Liver (tissue), 9 donors: Measurements from ENCODE around the gene MRS2. TPM values are rescaled to one million over a fixed set of nuclear protein-coding genes. Genes with fewer than 3 reads are reported as not detected.

Experiments used
- DNase-seq: peaks from one replicate; pipeline ENCODE4 v3.0.0-alpha.2; 2017; ENCODE audit warnings: low spot score
- H3K27ac ChIP-seq, 2 donors: one replicate each; pipeline ENCODE4 v1.7.0; 2013; ENCODE audit warnings: inconsistent platforms in 2 of 2, low read length in 2 of 2, control low read depth in 1 of 2, low read depth in 1 of 2, mild to moderate bottlenecking in 1 of 2
- H3K27me3 ChIP-seq, 4 donors: one replicate each; pipeline versions ENCODE4 v1.6.1 to v1.7.0; 2013; ENCODE audit warnings: low read length in 3 of 4, inconsistent platforms in 1 of 4, mild to moderate bottlenecking in 1 of 4, moderate library complexity in 1 of 4; ENCODE audit not compliant: control insufficient read depth in 4 of 4, insufficient read depth in 4 of 4
- H3K36me3 ChIP-seq, 4 donors: one replicate each; pipeline versions ENCODE4 v1.6.1 to v1.7.0; 2013; ENCODE audit warnings: low read length in 3 of 4, mild to moderate bottlenecking in 3 of 4, low read depth in 1 of 4, moderate library complexity in 1 of 4; ENCODE audit not compliant: control insufficient read depth in 4 of 4, insufficient read depth in 3 of 4
- H3K4me1 ChIP-seq, 4 donors: one replicate each; pipeline versions ENCODE4 v1.6.1 to v1.7.0; 2013; ENCODE audit warnings: low read length in 3 of 4, mild to moderate bottlenecking in 3 of 4, moderate library complexity in 1 of 4; ENCODE audit not compliant: control insufficient read depth in 4 of 4, insufficient read depth in 4 of 4
- H3K4me3 ChIP-seq, 3 donors: one replicate each; pipeline versions ENCODE4 v1.6.1 to v1.7.0; 2013; ENCODE audit warnings: low read length in 3 of 3, control low read depth in 1 of 3, low read depth in 1 of 3, mild to moderate bottlenecking in 1 of 3
- H3K9ac ChIP-seq, 2 donors: one replicate each; pipeline ENCODE4 v1.7.0; 2013; ENCODE audit warnings: low read length in 2 of 2, mild to moderate bottlenecking in 2 of 2, moderate library complexity in 2 of 2, control low read depth in 1 of 2, low read depth in 1 of 2
- H3K9me3 ChIP-seq, 4 donors: one replicate each; pipeline versions ENCODE4 v1.6.1 to v1.7.0; 2013; ENCODE audit warnings: low read length in 3 of 4; ENCODE audit not compliant: control insufficient read depth in 4 of 4
- EGR1 ChIP-seq, 2 donors: IDR thresholded peaks; 2 replicates each; pipeline ENCODE4 v1.6.1; 2016 to 2018; ENCODE audit warnings: antibody characterized with exemption in 2 of 2, low read depth in 2 of 2
- FOXA1 ChIP-seq: IDR thresholded peaks from 2 replicates; pipeline ENCODE4 v1.6.1; 2016; ENCODE audit warnings: antibody characterized with exemption
- FOXA2 ChIP-seq: IDR thresholded peaks from 2 replicates; pipeline ENCODE4 v1.6.1; 2016; ENCODE audit warnings: antibody characterized with exemption
- GABPA ChIP-seq, 2 donors: IDR thresholded peaks in 1 of 2; conservative IDR thresholded peaks in 1 of 2; 2 replicates each; pipeline ENCODE4 v1.6.1; 2016; ENCODE audit warnings: antibody characterized with exemption in 2 of 2, mild to moderate bottlenecking in 1 of 2, moderate library complexity in 1 of 2
- HNF4A ChIP-seq, 2 donors: conservative IDR thresholded peaks; 2 replicates each; pipeline ENCODE4 v1.6.1; 2016; ENCODE audit warnings: antibody characterized with exemption in 2 of 2, mild to moderate bottlenecking in 2 of 2
- JUND ChIP-seq, 2 donors: IDR thresholded peaks; 2 replicates each; pipeline ENCODE4 v1.6.1; 2016; ENCODE audit warnings: antibody characterized with exemption in 2 of 2
- NR2F2 ChIP-seq: IDR thresholded peaks from 2 replicates; pipeline ENCODE4 v1.6.1; 2016; ENCODE audit warnings: antibody characterized with exemption
- RAD21 ChIP-seq, 2 donors: IDR thresholded peaks; 2 replicates each; pipeline ENCODE4 v1.6.1; 2016; ENCODE audit warnings: antibody characterized with exemption in 2 of 2, mild to moderate bottlenecking in 2 of 2
- RXRA ChIP-seq, 2 donors: IDR thresholded peaks; 2 replicates each; pipeline ENCODE4 v1.6.1; 2017 to 2018; ENCODE audit warnings: antibody characterized with exemption in 2 of 2, mild to moderate bottlenecking in 1 of 2
- SP1 ChIP-seq: IDR thresholded peaks from 2 replicates; pipeline ENCODE4 v1.6.1; 2018; ENCODE audit warnings: antibody characterized with exemption, mild to moderate bottlenecking
- TAF1 ChIP-seq: conservative IDR thresholded peaks from 2 replicates; pipeline ENCODE4 v1.6.1; 2016; ENCODE audit warnings: antibody characterized with exemption, mild to moderate bottlenecking
- YY1 ChIP-seq: IDR thresholded peaks from 2 replicates; pipeline ENCODE4 v1.6.1; 2016; ENCODE audit warnings: antibody characterized with exemption, mild to moderate bottlenecking
- WGBS: extraction: QIAGEN DNeasy Blood & Tissue Kit; methylation state at CpG from one replicate; pipeline ENCODE4 v1.1.7; 2013; 5-methylcytosine and 5-hydroxymethylcytosine counted together
- polyA plus RNA-seq, 2 donors: library from polyadenylated mRNA; stranded (reverse) in 1 of 2; unstranded in 1 of 2; fragments of 200-250 nt in 1 of 2; fragments of >200 nt in 1 of 2; fragmentation: Nextera tagmentation in 1 of 2; extraction: Ambion mirVana in 1 of 2; gene quantifications; one replicate each; pipeline versions ENCODE4 v1.2.1 to v1.2.3, GENCODE V29; 2013 to 2015
- total RNA-seq, 2 donors: library from RNA; depleted of rRNA; stranded (reverse); fragments of >200 nt; gene quantifications; one replicate each; pipeline ENCODE4 v1.2.3, GENCODE V29; 2014
- TF ChIP-seq, protein P1 (sequence below): IDR thresholded peaks from 2 replicates; pipeline ENCODE4 v1.6.1; 2016; ENCODE audit warnings: antibody characterized with exemption
- TF ChIP-seq, protein P2 (sequence below): fragments of 150-350 bp; IDR thresholded peaks from 2 replicates; pipeline ENCODE4 v1.5.1; 2017; ENCODE audit warnings: improper control_type of control experiment, low read depth, low read length; ENCODE audit not compliant: missing input control
- TF ChIP-seq, protein P3 (sequence below): IDR thresholded peaks from 2 replicates; pipeline ENCODE4 v1.6.1; 2016; ENCODE audit warnings: antibody characterized with exemption
- TF ChIP-seq, protein P4 (sequence below): IDR thresholded peaks from 2 replicates; pipeline ENCODE4 v1.6.1; 2016; ENCODE audit warnings: antibody characterized with exemption, mild to moderate bottlenecking
- TF ChIP-seq, protein P5 (sequence below): IDR thresholded peaks from 2 replicates; pipeline ENCODE4 v1.6.1; 2016; ENCODE audit warnings: antibody characterized with exemption
- donor health status: healthy.
- donor health status: healthy.
- donor health status: healthy.
- donor health status: healthy.
- donor health status: healthy.

The MRS2 gene
- total and polyA plus RNA-seq, 4 donors = 10.1 to 20.1 (median 13.9) TPM

DNA sequence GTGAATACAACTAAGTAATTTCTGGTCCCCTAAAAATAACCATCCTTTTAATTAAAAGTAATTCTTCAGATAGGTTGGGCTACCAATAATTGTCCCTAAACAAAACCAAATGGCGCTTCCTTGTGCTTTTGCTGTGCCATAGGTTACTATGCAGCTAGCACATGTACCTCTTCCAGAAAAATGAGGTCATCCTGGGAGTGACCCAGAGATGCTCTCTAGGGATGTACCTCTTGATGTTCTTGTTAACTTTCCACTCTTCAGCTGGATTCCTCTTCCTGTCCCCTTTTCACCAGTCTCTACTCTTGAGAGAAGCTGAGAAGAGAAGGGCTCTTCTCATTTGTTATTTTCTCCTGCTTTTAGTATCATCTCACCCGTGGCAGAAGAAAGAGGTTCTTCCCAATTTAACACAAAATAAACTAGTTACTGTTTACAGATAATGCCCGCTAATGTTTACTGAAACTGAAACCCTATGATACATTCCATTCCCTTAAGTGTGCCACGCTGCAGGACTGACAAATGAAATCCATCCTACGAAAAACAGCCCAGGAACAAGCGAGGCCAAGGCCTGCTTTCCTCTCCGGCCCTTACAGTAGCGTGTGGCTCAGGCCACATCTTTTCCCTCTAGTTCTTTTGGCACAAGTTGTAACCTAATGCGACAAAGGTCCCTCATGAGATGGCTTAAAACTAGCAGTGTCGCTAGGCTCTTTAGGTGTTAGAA lies 24.2 kb downstream of the MRS2 start:
- no peaks in the 10 kb centered on the region for H3K27me3 ChIP-seq
- no peak overlapping the region for H3K27ac ChIP-seq
- H3K36me3 ChIP-seq = peaks cover 6 to 69% (median 64%) of the 10 kb centered on the region in 4 donors
- H3K9ac ChIP-seq = no peak overlapping the region
- no peaks in the 10 kb centered on the region for H3K9me3 ChIP-seq
- TF ChIP-seq, protein P1, sequence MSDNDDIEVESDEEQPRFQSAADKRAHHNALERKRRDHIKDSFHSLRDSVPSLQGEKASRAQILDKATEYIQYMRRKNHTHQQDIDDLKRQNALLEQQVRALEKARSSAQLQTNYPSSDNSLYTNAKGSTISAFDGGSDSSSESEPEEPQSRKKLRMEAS = no peak
- no peak for TF ChIP-seq GABPA (IDR thresholded peaks at IDR 0.05 in 1 of 2, conservative IDR thresholded peaks at IDR 0.05 in 1 of 2)
- TF ChIP-seq, protein P2, sequence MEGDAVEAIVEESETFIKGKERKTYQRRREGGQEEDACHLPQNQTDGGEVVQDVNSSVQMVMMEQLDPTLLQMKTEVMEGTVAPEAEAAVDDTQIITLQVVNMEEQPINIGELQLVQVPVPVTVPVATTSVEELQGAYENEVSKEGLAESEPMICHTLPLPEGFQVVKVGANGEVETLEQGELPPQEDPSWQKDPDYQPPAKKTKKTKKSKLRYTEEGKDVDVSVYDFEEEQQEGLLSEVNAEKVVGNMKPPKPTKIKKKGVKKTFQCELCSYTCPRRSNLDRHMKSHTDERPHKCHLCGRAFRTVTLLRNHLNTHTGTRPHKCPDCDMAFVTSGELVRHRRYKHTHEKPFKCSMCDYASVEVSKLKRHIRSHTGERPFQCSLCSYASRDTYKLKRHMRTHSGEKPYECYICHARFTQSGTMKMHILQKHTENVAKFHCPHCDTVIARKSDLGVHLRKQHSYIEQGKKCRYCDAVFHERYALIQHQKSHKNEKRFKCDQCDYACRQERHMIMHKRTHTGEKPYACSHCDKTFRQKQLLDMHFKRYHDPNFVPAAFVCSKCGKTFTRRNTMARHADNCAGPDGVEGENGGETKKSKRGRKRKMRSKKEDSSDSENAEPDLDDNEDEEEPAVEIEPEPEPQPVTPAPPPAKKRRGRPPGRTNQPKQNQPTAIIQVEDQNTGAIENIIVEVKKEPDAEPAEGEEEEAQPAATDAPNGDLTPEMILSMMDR = no peak
- TF ChIP-seq YY1 = no peak
- TF ChIP-seq FOXA1 = no peak
- no peak for TF ChIP-seq HNF4A (conservative IDR thresholded peaks at IDR 0.05)
- TF ChIP-seq FOXA2 = no peak
- TF ChIP-seq, protein P3, sequence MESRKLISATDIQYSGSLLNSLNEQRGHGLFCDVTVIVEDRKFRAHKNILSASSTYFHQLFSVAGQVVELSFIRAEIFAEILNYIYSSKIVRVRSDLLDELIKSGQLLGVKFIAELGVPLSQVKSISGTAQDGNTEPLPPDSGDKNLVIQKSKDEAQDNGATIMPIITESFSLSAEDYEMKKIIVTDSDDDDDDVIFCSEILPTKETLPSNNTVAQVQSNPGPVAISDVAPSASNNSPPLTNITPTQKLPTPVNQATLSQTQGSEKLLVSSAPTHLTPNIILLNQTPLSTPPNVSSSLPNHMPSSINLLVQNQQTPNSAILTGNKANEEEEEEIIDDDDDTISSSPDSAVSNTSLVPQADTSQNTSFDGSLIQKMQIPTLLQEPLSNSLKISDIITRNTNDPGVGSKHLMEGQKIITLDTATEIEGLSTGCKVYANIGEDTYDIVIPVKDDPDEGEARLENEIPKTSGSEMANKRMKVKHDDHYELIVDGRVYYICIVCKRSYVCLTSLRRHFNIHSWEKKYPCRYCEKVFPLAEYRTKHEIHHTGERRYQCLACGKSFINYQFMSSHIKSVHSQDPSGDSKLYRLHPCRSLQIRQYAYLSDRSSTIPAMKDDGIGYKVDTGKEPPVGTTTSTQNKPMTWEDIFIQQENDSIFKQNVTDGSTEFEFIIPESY = no peak
- TF ChIP-seq RXRA (IDR thresholded peaks at IDR 0.05) = no peak
- TF ChIP-seq SP1 = no peak
- TF ChIP-seq, protein P4, sequence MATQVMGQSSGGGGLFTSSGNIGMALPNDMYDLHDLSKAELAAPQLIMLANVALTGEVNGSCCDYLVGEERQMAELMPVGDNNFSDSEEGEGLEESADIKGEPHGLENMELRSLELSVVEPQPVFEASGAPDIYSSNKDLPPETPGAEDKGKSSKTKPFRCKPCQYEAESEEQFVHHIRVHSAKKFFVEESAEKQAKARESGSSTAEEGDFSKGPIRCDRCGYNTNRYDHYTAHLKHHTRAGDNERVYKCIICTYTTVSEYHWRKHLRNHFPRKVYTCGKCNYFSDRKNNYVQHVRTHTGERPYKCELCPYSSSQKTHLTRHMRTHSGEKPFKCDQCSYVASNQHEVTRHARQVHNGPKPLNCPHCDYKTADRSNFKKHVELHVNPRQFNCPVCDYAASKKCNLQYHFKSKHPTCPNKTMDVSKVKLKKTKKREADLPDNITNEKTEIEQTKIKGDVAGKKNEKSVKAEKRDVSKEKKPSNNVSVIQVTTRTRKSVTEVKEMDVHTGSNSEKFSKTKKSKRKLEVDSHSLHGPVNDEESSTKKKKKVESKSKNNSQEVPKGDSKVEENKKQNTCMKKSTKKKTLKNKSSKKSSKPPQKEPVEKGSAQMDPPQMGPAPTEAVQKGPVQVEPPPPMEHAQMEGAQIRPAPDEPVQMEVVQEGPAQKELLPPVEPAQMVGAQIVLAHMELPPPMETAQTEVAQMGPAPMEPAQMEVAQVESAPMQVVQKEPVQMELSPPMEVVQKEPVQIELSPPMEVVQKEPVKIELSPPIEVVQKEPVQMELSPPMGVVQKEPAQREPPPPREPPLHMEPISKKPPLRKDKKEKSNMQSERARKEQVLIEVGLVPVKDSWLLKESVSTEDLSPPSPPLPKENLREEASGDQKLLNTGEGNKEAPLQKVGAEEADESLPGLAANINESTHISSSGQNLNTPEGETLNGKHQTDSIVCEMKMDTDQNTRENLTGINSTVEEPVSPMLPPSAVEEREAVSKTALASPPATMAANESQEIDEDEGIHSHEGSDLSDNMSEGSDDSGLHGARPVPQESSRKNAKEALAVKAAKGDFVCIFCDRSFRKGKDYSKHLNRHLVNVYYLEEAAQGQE = no peak
- no peak for TF ChIP-seq JUND (IDR thresholded peaks at IDR 0.05)
- no peaks in the 10 kb centered on the region for H3K4me1 ChIP-seq
- no peak overlapping the region for H3K4me3 ChIP-seq
- 76% methylated on average over 10 of the region's 10 CpGs for WGBS
- DNase-seq = no peak

DNA sequence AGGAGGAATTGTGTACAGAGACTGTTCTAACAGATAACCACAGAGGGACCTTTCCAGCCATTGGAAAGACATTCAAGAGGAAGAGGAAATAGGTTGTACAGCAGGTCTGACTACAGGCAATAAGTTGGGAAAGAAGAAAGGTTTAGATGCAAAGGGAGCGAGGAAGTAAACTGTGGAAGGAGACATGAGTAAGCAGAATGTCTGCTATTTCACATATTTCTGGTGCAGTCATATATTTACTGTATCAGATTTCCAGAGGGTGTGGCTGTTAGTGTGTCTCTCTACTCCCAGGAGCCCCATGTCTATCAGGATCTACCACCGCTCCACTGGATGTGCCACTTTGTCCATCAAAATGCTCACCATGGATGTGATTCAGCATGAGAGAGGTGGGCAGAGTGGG lies 25.9 kb downstream of the MRS2 start:
- Histone ChIP-seq H3K9me3 (no peaks in the 10 kb centered on the region), H3K9ac (no peak overlapping the region), H3K36me3 (peaks cover 5 to 63% (median 57%) of the 10 kb centered on the region in 4 donors), H3K27ac (no peak overlapping the region), H3K4me3 (no peak overlapping the region), H3K4me1 (no peaks in the 10 kb centered on the region), H3K27me3 (no peaks in the 10 kb centered on the region)
- 93% methylated on average over 2 of the region's 2 CpGs for WGBS
- DNase-seq = no peak
- TF ChIP-seq JUND (IDR thresholded peaks at IDR 0.05) (no peak), YY1 (no peak), HNF4A (conservative IDR thresholded peaks at IDR 0.05) (no peak), EGR1 (IDR thresholded peaks at IDR 0.05; ENCODE audit: low read depth in 2 of 2) (no peak), NR2F2 (no peak), FOXA2 (no peak), TAF1 (no peak), RAD21 (IDR thresholded peaks at IDR 0.05) (no peak), SP1 (no peak)
- TF ChIP-seq, protein P4 = no peak
- TF ChIP-seq, protein P2 = no peak
- TF ChIP-seq, protein P5, sequence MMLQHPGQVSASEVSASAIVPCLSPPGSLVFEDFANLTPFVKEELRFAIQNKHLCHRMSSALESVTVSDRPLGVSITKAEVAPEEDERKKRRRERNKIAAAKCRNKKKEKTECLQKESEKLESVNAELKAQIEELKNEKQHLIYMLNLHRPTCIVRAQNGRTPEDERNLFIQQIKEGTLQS = no peak
